A549 (cell line): Measurements from ENCODE around the gene SNAPIN. TPM values are rescaled to one million over a fixed set of nuclear protein-coding genes. Genes with fewer than 3 reads are reported as not detected.

Experiments
- BHLHE40 ChIP-seq: IDR thresholded peaks from 2 replicates; pipeline ENCODE4 v1.6.1; 2012; ENCODE audit warnings: low read depth, low read length, inconsistent platforms
- CBX8 ChIP-seq: fragments of 200-600 bp; sonication (generic); IDR thresholded peaks from 2 replicates; pipeline ENCODE4 v1.6.1; 2016
- CEBPB ChIP-seq, 2 experiments: fragments of >200 bp in 1 of 2; sonication (Bioruptor Twin) in 1 of 2; formaldehyde crosslinking in 1 of 2; IDR thresholded peaks; 2 replicates each; pipeline ENCODE4 v1.6.1; 2012 to 2016
- CHD4 ChIP-seq: fragments of 200-600 bp; sonication (generic); IDR thresholded peaks from 2 replicates; pipeline ENCODE4 v1.6.1; 2016; ENCODE audit warnings: antibody characterized with exemption, mild to moderate bottlenecking, borderline replicate concordance
- EHF ChIP-seq: fragments of 250-450 bp; sonication (Bioruptor Pico); IDR thresholded peaks from 2 replicates; pipeline ENCODE4 v1.5.0; 2020; ENCODE audit warnings: mild to moderate bottlenecking
- EP300 ChIP-seq, 2 experiments: fragments of >200 bp; sonication (Bioruptor Twin); formaldehyde crosslinking; IDR thresholded peaks; 2 replicates in 1 of 2; 3 replicates in 1 of 2; pipeline ENCODE4 v1.6.1; 2016 to 2017
- ESRRA ChIP-seq: fragments of 150-350 bp; IDR thresholded peaks from 2 replicates; pipeline ENCODE4 v1.6.1; 2014; ENCODE audit warnings: mild to moderate bottlenecking, low read length, borderline replicate concordance
- FOSB ChIP-seq: fragments of 250-450 bp; sonication (Bioruptor Pico); IDR thresholded peaks from 2 replicates; pipeline ENCODE4 v1.5.0; 2020; ENCODE audit warnings: mild to moderate bottlenecking, moderate library complexity
- GATA3 ChIP-seq: IDR thresholded peaks from 2 replicates; pipeline ENCODE4 v1.6.1; 2012; ENCODE audit warnings: borderline replicate concordance
- HES2 ChIP-seq: fragments of >200 bp; sonication (Bioruptor Twin); formaldehyde crosslinking; IDR thresholded peaks from 2 replicates; pipeline ENCODE4 v1.6.1; 2016
- HEYL ChIP-seq: fragments of 250-450 bp; sonication (Bioruptor Pico); IDR thresholded peaks from 2 replicates; pipeline ENCODE4 v1.8.0; 2021; ENCODE audit warnings: mild to moderate bottlenecking, moderate library complexity
- HOXA7 ChIP-seq: fragments of 250-450 bp; sonication (Bioruptor Pico); IDR thresholded peaks from 2 replicates; pipeline ENCODE4 v1.5.0; 2020; ENCODE audit warnings: mild to moderate bottlenecking, moderate library complexity
- HOXB13 ChIP-seq: fragments of 250-450 bp; sonication (Bioruptor Pico); IDR thresholded peaks from 2 replicates; pipeline ENCODE4 v1.5.0; 2020; ENCODE audit warnings: low read depth, mild to moderate bottlenecking, moderate library complexity
- JUN ChIP-seq, 2 experiments: fragments of >200 bp; sonication (Bioruptor Twin); formaldehyde crosslinking; IDR thresholded peaks; 2 replicates in 1 of 2; 3 replicates in 1 of 2; pipeline ENCODE4 v1.6.1; 2016 to 2017
- JUNB ChIP-seq: fragments of >200 bp; sonication (Bioruptor Twin); formaldehyde crosslinking; IDR thresholded peaks from 2 replicates; pipeline ENCODE4 v1.6.1; 2016
- MAFK ChIP-seq: fragments of 450-650 bp; IDR thresholded peaks from 2 replicates; pipeline ENCODE4 v1.6.1; 2014; ENCODE audit not compliant: partially characterized antibody
- MYC ChIP-seq: IDR thresholded peaks from 2 replicates; pipeline ENCODE4 v1.6.1; 2012; ENCODE audit warnings: mild to moderate bottlenecking, inconsistent platforms, low read length, improper control_type of control experiment, borderline replicate concordance
- NR3C1 ChIP-seq: fragments of >200 bp; sonication (Bioruptor Twin); formaldehyde crosslinking; IDR thresholded peaks from 3 replicates; pipeline ENCODE4 v1.6.1; 2017
- PBX3 ChIP-seq: IDR thresholded peaks from 2 replicates; pipeline ENCODE4 v1.6.1; 2012
- PHF8 ChIP-seq: fragments of 200-600 bp; sonication (generic); IDR thresholded peaks from 2 replicates; pipeline ENCODE4 v1.6.1; 2016; ENCODE audit warnings: low read depth, mild to moderate bottlenecking, antibody characterized with exemption, moderate library complexity, borderline replicate concordance
- POLR2AphosphoS2 ChIP-seq: conservative IDR thresholded peaks from 2 replicates; pipeline ENCODE4 v1.6.1; 2012; ENCODE audit warnings: low read length, improper control_type of control experiment, inconsistent platforms
- RAD21 ChIP-seq, 2 experiments: fragments of >200 bp in 1 of 2; sonication (Bioruptor Twin) in 1 of 2; formaldehyde crosslinking in 1 of 2; IDR thresholded peaks in 1 of 2; conservative IDR thresholded peaks in 1 of 2; 2 replicates in 1 of 2; 3 replicates in 1 of 2; pipeline ENCODE4 v1.6.1; 2012 to 2018; ENCODE audit warnings: inconsistent platforms in 1 of 2
- RFX5 ChIP-seq: fragments of 450-650 bp; IDR thresholded peaks from 2 replicates; pipeline ENCODE4 v1.7.1; 2014; ENCODE audit warnings: antibody characterized with exemption, mild to moderate bottlenecking, moderate library complexity
- RNF2 ChIP-seq: fragments of 200-600 bp; sonication (generic); IDR thresholded peaks from 2 replicates; pipeline ENCODE4 v1.6.1; 2016; ENCODE audit warnings: low read depth, mild to moderate bottlenecking, antibody characterized with exemption, moderate library complexity, borderline replicate concordance
- TFCP2L1 ChIP-seq: fragments of 250-450 bp; sonication (Bioruptor Pico); IDR thresholded peaks from 2 replicates; pipeline ENCODE4 v1.5.0; 2021; ENCODE audit warnings: mild to moderate bottlenecking
- ZC3H11A ChIP-seq: fragments of 450-650 bp; IDR thresholded peaks from 2 replicates; pipeline ENCODE4 v1.6.1; 2014; ENCODE audit warnings: antibody characterized with exemption, mild to moderate bottlenecking
- ZFP36 ChIP-seq: fragments of 450-650 bp; IDR thresholded peaks from 2 replicates; pipeline ENCODE4 v1.6.1; 2014; ENCODE audit warnings: borderline replicate concordance; ENCODE audit not compliant: partially characterized antibody
- ZSCAN20 ChIP-seq: fragments of 250-450 bp; sonication (Bioruptor Pico); IDR thresholded peaks from 2 replicates; pipeline ENCODE4 v1.8.0; 2022; ENCODE audit warnings: mild to moderate bottlenecking, moderate library complexity
- polyA plus RNA-seq, 4 experiments: library from polyadenylated mRNA; depleted of rRNA in 3 of 4; stranded (reverse); fragments of >200 nt; fragmentation: RNase III in 1 of 4; extraction: RNeasy Plus Mini Kit Qiagen cat#74134 plus additional on column Dnase treatment in 1 of 4; gene quantifications; 2 replicates in 3 of 4; 3 replicates in 1 of 4; pipeline ENCODE4 v1.2.3, GENCODE V29; 2011 to 2017
- TF ChIP-seq, protein P1 (sequence below): IDR thresholded peaks from 2 replicates; pipeline ENCODE4 v1.6.1; 2012; ENCODE audit warnings: low read depth, borderline replicate concordance
- TF ChIP-seq, protein P2 (sequence below): fragments of 200-600 bp; sonication (generic); IDR thresholded peaks from 2 replicates; pipeline ENCODE4 v1.6.1; 2016; ENCODE audit warnings: antibody characterized with exemption, mild to moderate bottlenecking, moderate library complexity
- TF ChIP-seq, protein P3 (sequence below): fragments of 150-350 bp; IDR thresholded peaks from 2 replicates; pipeline ENCODE4 v1.6.1; 2014; ENCODE audit warnings: low read depth, mild to moderate bottlenecking, low read length
- TF ChIP-seq, protein P4 (sequence below): fragments of 250-450 bp; sonication (Bioruptor Pico); IDR thresholded peaks from 2 replicates; pipeline ENCODE4 v1.5.0; 2020; ENCODE audit warnings: low read depth, mild to moderate bottlenecking, moderate library complexity
- TF ChIP-seq, protein P5 (sequence below): IDR thresholded peaks from 2 replicates; pipeline ENCODE4 v1.6.1; 2012

SNAPIN gene
- polyA plus RNA-seq, 2 of the 4 experiments (the other 2 are of a cell fraction), result 52.6 to 71.4 TPM

GRCh38 chr1:153670859-153671627, 12.5 kb downstream of the SNAPIN start, which contains the start of gene ILF2 (continued):
- TF ChIP-seq, protein P1, sequence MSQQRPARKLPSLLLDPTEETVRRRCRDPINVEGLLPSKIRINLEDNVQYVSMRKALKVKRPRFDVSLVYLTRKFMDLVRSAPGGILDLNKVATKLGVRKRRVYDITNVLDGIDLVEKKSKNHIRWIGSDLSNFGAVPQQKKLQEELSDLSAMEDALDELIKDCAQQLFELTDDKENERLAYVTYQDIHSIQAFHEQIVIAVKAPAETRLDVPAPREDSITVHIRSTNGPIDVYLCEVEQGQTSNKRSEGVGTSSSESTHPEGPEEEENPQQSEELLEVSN, result peak; percentile 79; the same call in 1 of the 2 replicates
- peak; percentile 22 for TF ChIP-seq MAFK
- peak; percentile 93 for TF ChIP-seq RFX5
- TF ChIP-seq FOSB, result no peak
- TF ChIP-seq BHLHE40, result no peak
- TF ChIP-seq HES2, result no peak
- no peak for TF ChIP-seq ZFP36
- TF ChIP-seq CEBPB (IDR thresholded peaks at IDR 0.05), result peak in 1 of 2 experiments; percentile 27; a peak in 1 of 4 replicates
- TF ChIP-seq JUN (IDR thresholded peaks at IDR 0.05), result peak; percentile 70 to 84
- TF ChIP-seq HEYL, result no peak
- no peak for TF ChIP-seq ESRRA
- TF ChIP-seq HOXB13 (CRISPR knock-in tag), result 0 out of 2 replicates have a peak, but pooled peaks have one; percentile 29
- TF ChIP-seq, protein P2, sequence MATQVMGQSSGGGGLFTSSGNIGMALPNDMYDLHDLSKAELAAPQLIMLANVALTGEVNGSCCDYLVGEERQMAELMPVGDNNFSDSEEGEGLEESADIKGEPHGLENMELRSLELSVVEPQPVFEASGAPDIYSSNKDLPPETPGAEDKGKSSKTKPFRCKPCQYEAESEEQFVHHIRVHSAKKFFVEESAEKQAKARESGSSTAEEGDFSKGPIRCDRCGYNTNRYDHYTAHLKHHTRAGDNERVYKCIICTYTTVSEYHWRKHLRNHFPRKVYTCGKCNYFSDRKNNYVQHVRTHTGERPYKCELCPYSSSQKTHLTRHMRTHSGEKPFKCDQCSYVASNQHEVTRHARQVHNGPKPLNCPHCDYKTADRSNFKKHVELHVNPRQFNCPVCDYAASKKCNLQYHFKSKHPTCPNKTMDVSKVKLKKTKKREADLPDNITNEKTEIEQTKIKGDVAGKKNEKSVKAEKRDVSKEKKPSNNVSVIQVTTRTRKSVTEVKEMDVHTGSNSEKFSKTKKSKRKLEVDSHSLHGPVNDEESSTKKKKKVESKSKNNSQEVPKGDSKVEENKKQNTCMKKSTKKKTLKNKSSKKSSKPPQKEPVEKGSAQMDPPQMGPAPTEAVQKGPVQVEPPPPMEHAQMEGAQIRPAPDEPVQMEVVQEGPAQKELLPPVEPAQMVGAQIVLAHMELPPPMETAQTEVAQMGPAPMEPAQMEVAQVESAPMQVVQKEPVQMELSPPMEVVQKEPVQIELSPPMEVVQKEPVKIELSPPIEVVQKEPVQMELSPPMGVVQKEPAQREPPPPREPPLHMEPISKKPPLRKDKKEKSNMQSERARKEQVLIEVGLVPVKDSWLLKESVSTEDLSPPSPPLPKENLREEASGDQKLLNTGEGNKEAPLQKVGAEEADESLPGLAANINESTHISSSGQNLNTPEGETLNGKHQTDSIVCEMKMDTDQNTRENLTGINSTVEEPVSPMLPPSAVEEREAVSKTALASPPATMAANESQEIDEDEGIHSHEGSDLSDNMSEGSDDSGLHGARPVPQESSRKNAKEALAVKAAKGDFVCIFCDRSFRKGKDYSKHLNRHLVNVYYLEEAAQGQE, result no peak
- TF ChIP-seq ZC3H11A, result no peak
- TF ChIP-seq TFCP2L1 (CRISPR knock-in tag), result no peak
- no peak for TF ChIP-seq NR3C1
- no peak for TF ChIP-seq POLR2AphosphoS2
- TF ChIP-seq EHF (CRISPR knock-in tag), result no peak
- TF ChIP-seq RNF2, result no peak
- no peak for TF ChIP-seq HOXA7 (CRISPR knock-in tag)
- TF ChIP-seq ZSCAN20 (CRISPR knock-in tag), result no peak
- no peak for TF ChIP-seq PBX3
- TF ChIP-seq GATA3, result no peak
- TF ChIP-seq, protein P3, sequence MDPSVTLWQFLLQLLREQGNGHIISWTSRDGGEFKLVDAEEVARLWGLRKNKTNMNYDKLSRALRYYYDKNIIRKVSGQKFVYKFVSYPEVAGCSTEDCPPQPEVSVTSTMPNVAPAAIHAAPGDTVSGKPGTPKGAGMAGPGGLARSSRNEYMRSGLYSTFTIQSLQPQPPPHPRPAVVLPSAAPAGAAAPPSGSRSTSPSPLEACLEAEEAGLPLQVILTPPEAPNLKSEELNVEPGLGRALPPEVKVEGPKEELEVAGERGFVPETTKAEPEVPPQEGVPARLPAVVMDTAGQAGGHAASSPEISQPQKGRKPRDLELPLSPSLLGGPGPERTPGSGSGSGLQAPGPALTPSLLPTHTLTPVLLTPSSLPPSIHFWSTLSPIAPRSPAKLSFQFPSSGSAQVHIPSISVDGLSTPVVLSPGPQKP, result no peak
- no peak for TF ChIP-seq JUNB
- TF ChIP-seq PHF8, result 0 out of 2 replicates have a peak, but pooled peaks have one; percentile 85
- no peak for TF ChIP-seq CBX8
- TF ChIP-seq EP300 (IDR thresholded peaks at IDR 0.05), result no peak
- TF ChIP-seq, protein P4, sequence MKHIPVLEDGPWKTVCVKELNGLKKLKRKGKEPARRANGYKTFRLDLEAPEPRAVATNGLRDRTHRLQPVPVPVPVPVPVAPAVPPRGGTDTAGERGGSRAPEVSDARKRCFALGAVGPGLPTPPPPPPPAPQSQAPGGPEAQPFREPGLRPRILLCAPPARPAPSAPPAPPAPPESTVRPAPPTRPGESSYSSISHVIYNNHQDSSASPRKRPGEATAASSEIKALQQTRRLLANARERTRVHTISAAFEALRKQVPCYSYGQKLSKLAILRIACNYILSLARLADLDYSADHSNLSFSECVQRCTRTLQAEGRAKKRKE (CRISPR knock-in tag), result no peak
- no peak for TF ChIP-seq CHD4
- TF ChIP-seq MYC, result 0 out of 2 replicates have a peak, but pooled peaks have one; percentile 52
- TF ChIP-seq RAD21 (conservative IDR thresholded peaks at IDR 0.05 in 1 of 2, IDR thresholded peaks at IDR 0.05 in 1 of 2), result no peak
- TF ChIP-seq, protein P5, sequence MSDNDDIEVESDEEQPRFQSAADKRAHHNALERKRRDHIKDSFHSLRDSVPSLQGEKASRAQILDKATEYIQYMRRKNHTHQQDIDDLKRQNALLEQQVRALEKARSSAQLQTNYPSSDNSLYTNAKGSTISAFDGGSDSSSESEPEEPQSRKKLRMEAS, result peak; percentile 88
